Esophagus (tissue), 2 donors: ENCODE results near the gene KIRREL3. TPM values are rescaled to one million over a fixed set of nuclear protein-coding genes. Genes with fewer than 3 reads are reported as not detected.
"Not testable (repeated sequence)": the region's sequence is repeated elsewhere in the genome, so short reads cannot be mapped to it uniquely, and the experiment has no call there.

Source experiments
- H3K27ac ChIP-seq, 2 donors: one replicate each; pipeline ENCODE4 v1.5.1; 2013; ENCODE audit warnings: low read depth in 2 of 2, mild to moderate bottlenecking in 2 of 2, inconsistent platforms in 1 of 2, low read length in 1 of 2, moderate library complexity in 1 of 2
- H3K27me3 ChIP-seq, 2 donors: one replicate each; pipeline ENCODE4 v1.6.1; 2013; ENCODE audit warnings: low read length in 2 of 2, control low read depth in 1 of 2, mild to moderate bottlenecking in 1 of 2; ENCODE audit not compliant: insufficient read depth in 2 of 2, control insufficient read depth in 1 of 2
- H3K36me3 ChIP-seq, 2 donors: one replicate each; pipeline ENCODE4 v1.6.1; 2013; ENCODE audit warnings: low read length in 1 of 2; ENCODE audit not compliant: control insufficient read depth in 2 of 2, insufficient read depth in 2 of 2
- H3K4me1 ChIP-seq, 2 donors: one replicate each; pipeline ENCODE4 v1.6.1; 2013; ENCODE audit warnings: low read length in 1 of 2; ENCODE audit not compliant: control insufficient read depth in 2 of 2, insufficient read depth in 2 of 2
- H3K4me3 ChIP-seq, 2 donors: one replicate each; pipeline ENCODE4 v1.5.1; 2013; ENCODE audit warnings: low read length in 2 of 2, mild to moderate bottlenecking in 2 of 2, low read depth in 1 of 2, moderate library complexity in 1 of 2
- H3K9me3 ChIP-seq, 2 donors: one replicate each; pipeline ENCODE4 v1.6.1; 2013; ENCODE audit warnings: mild to moderate bottlenecking in 2 of 2, low read depth in 1 of 2, low read length in 1 of 2, moderate library complexity in 1 of 2; ENCODE audit not compliant: control insufficient read depth in 2 of 2, insufficient read depth in 1 of 2
- WGBS, 2 donors: extraction: QIAGEN DNeasy Blood & Tissue Kit; methylation state at CpG; one replicate each; pipeline ENCODE4 v1.1.7; 2013; 5-methylcytosine and 5-hydroxymethylcytosine counted together
- polyA plus RNA-seq, 2 donors: library from polyadenylated mRNA; stranded (reverse); fragments of 200-250 nt; gene quantifications; one replicate each; pipeline ENCODE4 v1.2.3, GENCODE V29; 2013
- donor health status: healthy with polysubstance abuse.
- donor health status: Bipolar disorder and iron deficiency.

Gene KIRREL3
- polyA plus RNA-seq, 2 donors = 0.05 to 0.12 TPM

DNA sequence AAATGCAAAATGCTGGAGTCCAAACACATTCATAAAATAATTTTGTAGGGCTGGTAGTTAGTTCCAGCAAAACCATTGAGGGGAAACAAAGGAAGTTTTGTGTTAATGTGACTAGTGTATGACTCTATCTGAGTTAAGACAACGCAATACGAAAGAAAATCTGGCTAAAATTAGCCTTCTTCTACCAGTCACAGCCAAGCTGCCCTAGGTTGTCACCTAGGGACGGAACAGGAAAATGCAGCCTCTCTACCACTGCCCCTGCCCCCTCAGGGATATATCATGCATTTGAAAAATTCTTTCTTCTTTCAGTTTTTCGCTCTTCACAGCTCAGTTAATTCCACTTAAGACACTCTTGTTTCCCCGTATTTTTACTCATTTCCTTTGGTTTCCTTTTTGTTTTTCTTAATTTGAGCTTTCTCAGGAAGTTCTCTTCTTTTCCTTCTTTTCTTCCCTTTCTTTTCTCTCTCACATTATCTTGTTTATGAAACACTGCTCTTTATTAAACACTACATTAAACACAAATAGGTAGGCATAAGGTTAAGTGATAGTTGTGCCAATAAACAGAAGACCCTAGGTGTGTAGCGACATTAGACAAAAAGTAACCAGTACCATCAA, 30.6 kb downstream of the KIRREL3 start:
- Histone ChIP-seq H3K36me3 (no peaks in the 10 kb centered on the region), H3K4me1 (no peaks in the 10 kb centered on the region), H3K27ac (no peak overlapping the region), H3K27me3 (peaks cover 0 to 6% of the 10 kb centered on the region in 2 donors), H3K4me3 (no peak overlapping the region), H3K9me3 (peaks cover 4 to 5% of the 10 kb centered on the region in 2 donors)
- WGBS, 2 donors = 47 to 54% methylated on average over 6 of the region's 6 CpGs

DNA sequence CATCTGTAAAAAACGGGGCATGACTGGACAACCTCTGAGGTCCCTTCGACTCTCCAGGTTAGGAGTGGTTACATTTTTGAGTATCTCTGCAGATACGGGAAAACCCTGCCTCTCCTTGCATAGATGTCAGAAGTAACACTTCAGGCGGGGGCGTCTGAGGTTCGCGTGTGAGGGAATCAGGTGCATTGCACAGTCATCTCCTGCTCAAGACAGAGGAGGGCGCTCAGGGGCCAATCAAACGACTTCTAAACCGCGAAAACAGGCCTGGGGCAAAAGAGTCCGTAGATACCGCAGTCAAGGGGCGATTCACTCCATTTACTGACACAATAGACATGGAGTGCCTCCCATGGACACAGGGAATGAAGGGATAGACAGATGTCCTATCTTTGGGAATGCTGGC, 31.7 kb downstream of the KIRREL3 start:
- Histone ChIP-seq H3K36me3 (no peaks in the 10 kb centered on the region), H3K27ac (no peak overlapping the region), H3K4me3 (no peak overlapping the region), H3K4me1 (no peaks in the 10 kb centered on the region), H3K9me3 (peaks cover 2 to 5% of the 10 kb centered on the region in 2 donors), H3K27me3 (peaks cover 0 to 6% of the 10 kb centered on the region in 2 donors)
- 33 to 34% methylated on average over 14 of the region's 14 CpGs for WGBS, 2 donors

DNA sequence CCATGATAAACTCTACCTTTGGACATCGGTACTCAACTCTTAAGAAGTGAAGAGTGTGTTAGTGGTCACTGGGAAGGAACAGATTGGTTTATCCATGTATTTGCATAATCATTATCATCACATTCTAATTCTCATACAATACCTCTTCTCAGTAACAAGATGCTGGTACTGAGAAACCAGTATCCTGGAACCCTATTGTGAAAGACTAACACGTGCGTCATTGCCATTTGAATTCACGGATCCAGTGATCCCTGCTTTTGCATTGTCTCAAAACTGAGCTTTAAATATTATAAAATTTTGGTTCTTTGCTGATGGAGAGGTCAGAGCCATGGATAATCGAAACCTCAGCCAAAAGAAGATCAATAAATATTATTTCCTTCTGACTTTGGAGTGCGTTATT, 35.2 kb downstream of the KIRREL3 start:
- H3K4me1 ChIP-seq = no peaks in the 10 kb centered on the region
- H3K9me3 ChIP-seq = no peaks in the 10 kb centered on the region
- H3K4me3 ChIP-seq = no peak overlapping the region
- no peak overlapping the region for H3K27ac ChIP-seq
- WGBS, 2 donors = 68 to 72% methylated on average over 6 of the region's 6 CpGs
- H3K36me3 ChIP-seq = no peaks in the 10 kb centered on the region
- peaks cover 0 to 6% of the 10 kb centered on the region in 2 donors for H3K27me3 ChIP-seq

DNA sequence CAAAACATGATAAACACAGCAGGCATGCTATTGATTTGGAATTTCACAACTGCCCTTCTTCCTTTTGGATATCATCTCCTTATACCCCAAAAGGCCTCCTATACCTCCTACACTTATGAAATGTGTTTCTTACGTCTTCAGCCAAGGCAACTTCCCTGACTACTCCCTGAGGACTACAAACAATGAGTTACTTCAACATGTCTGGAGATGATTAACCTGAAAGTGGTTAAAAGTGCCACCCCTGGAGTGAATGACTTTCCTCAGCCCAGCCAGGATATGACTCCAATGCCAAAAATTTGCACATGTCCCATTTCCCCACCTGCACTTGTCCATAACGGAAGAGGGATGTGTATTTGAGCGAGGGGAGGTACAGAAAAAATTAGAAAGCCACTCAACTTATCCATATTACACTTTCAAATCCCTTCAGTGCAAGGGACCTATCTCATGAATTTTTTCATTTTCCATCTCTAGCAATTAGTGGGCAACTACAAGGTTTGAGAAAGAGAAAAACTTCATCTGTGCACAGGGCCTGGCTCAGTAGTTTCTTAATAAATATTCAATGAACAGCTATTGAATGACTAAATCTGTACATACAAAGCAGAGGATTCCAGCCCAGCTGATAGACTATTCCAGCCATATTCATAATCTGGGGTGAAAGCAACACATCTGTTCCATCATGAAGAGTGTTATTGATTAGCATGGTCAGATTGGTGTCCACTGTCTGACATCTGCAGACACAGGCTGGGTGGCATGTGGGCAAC, 36.8 kb downstream of the KIRREL3 start:
- Histone ChIP-seq H3K4me3 (no peak overlapping the region), H3K27ac (no peak overlapping the region), H3K36me3 (no peaks in the 10 kb centered on the region), H3K4me1 (no peaks in the 10 kb centered on the region), H3K9me3 (no peaks in the 10 kb centered on the region), H3K27me3 (peaks cover 0 to 3% of the 10 kb centered on the region in 2 donors)
- 59 to 65% methylated on average over 3 of the region's 3 CpGs for WGBS, 2 donors

DNA sequence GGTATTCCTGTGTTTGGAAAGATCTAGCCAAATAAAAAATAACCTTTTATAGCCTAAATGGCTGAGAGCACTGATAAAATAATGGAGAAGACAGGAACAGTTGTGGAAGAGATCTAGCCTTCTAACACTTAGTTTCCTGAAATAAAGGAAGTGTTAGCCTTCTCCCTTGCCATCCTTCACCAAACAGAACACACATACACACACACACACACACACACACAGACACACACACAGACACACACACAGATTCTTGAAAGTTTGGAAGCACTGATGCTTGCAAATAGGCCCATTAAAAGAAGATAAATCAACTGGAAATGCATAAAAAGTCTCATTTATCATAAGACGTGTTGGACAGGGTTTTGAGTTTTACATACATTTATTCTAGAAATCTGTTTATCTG, 37.5 kb downstream of the KIRREL3 start:
- H3K4me1 ChIP-seq = no peaks in the 10 kb centered on the region
- 5 to 28% methylated on average over 1 of the region's 1 CpG for WGBS, 2 donors
- H3K9me3 ChIP-seq = no peaks in the 10 kb centered on the region

DNA sequence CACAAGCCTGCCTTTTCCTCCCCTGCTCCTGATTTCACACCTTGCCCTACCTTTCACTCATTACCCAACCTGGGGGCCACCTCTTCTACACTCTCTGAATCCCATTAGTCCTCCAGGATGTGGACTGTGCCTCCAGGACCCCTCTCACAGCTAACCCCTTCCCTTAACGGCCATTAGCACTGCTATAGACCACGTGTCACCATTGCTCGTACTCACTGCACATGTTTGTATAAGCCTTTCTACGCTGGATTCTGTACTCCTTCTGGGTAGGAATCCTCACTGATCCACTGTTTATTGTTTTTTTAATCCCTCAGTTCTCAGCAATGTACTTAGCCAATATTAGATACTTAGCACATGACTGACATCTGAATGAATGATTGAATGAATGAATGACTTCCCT, 40.9 kb downstream of the KIRREL3 start:
- WGBS, 2 donors = 64 to 72% methylated on average over 4 of the region's 4 CpGs
- no peak overlapping the region for H3K27ac ChIP-seq
- H3K4me3 ChIP-seq = no peak overlapping the region
- no peaks in the 10 kb centered on the region for H3K36me3 ChIP-seq
- no peaks in the 10 kb centered on the region for H3K4me1 ChIP-seq
- H3K9me3 ChIP-seq = no peaks in the 10 kb centered on the region
- no peaks in the 10 kb centered on the region for H3K27me3 ChIP-seq

More for the DNA sequence above, 37.5 kb downstream of the KIRREL3 start:
- no peak overlapping the region for H3K27ac ChIP-seq
- no peak overlapping the region for H3K4me3 ChIP-seq
- H3K36me3 ChIP-seq = no peaks in the 10 kb centered on the region
- H3K27me3 ChIP-seq = no peaks in the 10 kb centered on the region

DNA sequence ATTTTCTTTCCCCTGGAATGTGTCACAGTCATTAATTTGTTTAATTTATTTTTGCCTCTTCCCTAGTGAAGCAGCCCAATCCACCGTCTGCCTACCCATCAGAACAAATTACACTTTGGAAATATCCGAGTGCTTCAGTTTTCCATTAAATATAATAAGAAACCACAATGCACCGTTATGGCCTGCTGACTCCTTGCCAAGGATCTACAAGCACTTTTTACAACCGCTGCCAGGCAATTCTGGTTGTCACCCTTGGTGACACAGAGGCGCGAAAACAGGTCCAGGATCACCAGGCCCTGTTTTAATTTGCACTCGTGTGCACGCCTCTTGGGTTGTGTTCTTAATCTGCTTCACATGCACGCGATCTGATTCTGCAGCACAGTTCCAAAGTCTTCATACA, 43.9 kb downstream of the KIRREL3 start:
- H3K27me3 ChIP-seq = no peaks in the 10 kb centered on the region
- no peak overlapping the region for H3K4me3 ChIP-seq
- no peaks in the 10 kb centered on the region for H3K9me3 ChIP-seq
- no peaks in the 10 kb centered on the region for H3K4me1 ChIP-seq
- H3K36me3 ChIP-seq = no peaks in the 10 kb centered on the region
- WGBS, 2 donors = 82 to 86% methylated on average over 10 of the region's 10 CpGs
- H3K27ac ChIP-seq = no peak overlapping the region

DNA sequence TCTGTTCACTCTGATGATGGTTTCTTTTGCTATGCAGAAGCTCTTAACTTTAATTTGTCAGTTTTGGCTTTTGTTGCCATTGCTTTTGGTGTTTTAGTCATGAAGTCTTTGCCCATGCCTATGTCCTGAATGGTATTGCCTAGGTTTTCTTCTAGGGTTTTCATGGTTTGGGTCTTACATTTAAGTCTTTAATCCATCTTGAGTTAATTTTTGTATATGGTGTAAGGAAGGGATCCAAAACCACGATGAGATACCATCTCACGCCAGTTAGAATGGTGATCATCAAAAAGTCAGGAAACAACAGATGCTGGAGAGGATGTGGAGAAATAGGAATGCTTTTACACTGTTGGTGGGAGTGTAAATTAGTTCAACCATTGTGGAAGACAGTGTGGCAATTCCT, 48.0 kb downstream of the KIRREL3 start:
- not testable (repeated sequence) for H3K27me3 ChIP-seq, H3K9me3 ChIP-seq, H3K4me1 ChIP-seq, H3K27ac ChIP-seq, H3K36me3 ChIP-seq, H3K4me3 ChIP-seq
- WGBS, 2 donors = 86 to 87% methylated on average over 2 of the region's 2 CpGs

DNA sequence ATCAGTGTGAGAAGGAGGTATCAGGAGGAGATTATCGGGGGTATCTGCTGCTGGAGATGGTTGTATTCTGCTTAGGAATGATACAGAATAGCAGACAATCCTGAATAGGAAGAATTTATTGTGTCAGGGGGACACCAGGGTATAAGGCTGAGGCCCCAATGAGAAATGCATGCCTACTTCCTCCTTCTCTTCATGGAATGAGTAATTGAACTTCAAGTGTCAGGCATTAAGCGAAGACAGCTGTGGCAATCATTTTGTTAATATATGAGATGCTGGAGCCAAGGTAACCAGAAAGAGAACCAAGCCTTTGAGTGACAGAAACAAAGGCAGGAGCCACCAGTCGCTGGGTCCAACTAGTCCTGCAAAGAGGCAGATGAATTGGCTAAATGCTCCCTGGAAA, 49.1 kb downstream of the KIRREL3 start:
- Histone ChIP-seq H3K9me3 (no peaks in the 10 kb centered on the region), H3K36me3 (no peaks in the 10 kb centered on the region), H3K27me3 (no peaks in the 10 kb centered on the region), H3K4me1 (no peaks in the 10 kb centered on the region), H3K27ac (no peak overlapping the region), H3K4me3 (no peak overlapping the region)
- WGBS, 2 donors = 67 to 77% methylated on average over 3 of the region's 3 CpGs
